ENCODE data around the gene SPRYD4.
A peak's percentile ranks its signal among the peaks of the same experiment; 100 is the strongest.

Gene SPRYD4

DNA sequence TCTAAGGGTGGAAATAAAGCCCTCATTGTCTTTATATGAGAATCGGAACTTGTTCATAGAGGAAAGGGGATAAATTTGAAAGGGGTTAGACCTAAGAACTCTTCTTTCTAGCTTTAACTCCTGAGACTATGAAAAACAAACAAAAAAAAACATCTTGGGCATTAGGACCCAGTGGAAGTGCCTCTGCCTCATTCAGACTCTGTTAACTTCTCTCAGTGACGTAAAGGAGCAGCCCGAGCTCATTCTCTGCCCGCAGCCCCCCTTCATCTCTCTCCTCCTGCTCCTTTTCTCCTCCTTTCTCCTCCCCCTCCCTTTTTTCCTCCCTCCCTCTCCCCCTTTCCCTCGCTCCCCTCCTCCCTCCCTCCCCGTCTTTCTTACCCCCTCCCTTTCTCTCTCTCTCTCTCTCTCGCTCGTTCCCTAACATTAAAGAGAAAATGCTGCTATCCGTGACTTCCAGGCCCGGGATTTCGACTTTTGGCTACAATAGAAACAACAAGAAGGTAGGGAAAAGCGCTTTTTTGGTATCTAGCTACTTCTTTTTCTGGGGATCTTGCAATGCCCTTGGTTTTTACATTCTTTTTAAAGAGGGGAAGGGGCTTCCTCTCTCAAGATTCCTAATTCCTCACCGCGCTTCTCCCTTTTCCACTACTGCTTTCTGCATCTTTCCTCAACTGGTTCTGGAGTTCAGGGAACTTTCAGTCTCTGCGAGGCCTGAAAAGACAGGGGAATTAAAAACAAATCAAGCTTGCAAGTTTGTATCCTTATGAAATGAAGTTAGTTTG lies 53.4 kb downstream of the SPRYD4 start, which contains the start of gene RBMS2:
RBMS2 (plus strand) TSS at position 231 of the 782 bp plus-strand sequence; CDS start at position 435, 204 bp downstream.
- DNase-seq (ENCODE audit: low spot score), result peak; percentile 43

DNA sequence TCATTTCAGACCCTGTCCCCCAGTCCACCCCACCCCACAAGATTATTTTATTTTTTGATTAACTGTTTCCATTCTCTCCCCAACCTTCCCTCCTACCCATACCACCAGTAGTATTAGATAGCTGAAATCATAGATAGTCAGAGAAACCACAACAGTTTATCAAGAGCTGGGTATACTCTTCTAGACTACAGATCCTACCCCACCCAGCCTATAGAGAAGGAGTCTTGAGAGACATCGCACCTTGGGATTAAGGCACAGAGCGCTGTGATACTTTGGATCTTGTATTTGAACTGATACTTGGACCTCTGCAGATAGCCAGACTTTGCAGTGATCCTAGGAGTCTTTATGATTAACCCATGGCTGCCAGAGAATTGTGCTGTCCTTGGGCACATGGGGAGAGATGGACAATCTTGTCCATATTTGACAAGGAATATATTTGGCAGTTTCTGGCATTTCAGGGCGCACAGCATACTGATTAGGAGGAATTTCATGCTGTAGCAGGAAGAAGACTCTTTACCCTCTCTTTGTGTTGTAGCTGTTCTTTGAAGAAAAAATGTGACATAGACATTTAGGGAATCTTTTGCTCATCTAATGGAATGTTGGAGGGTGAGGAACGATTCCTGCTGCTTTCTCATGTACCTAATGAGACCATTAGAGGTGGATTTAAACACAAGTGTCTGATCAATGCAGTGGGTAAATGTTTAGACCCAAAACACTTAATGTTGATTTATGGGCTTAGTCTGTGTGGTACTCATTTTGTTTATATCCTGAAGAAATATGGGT lies 54.2 kb downstream of the SPRYD4 start:
- no peak for DNase-seq (ENCODE audit: low spot score)

DNA sequence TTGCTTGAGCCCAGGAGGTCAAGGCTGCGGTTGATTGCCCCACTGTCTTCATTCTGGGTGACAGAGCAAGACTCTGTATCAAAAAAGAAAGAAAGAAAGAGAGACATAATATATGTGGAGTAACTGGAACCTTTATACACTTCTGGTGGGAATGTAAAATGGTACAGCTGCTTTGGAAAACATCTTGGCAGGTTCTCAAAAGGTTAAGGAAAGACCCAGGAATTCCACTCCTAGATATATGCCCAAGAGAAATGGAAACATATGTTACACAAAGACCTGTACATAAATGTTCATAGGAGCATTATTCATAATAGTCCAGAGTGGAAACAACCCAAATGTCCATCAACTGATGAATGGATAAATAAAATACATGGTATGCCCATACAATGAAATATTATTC lies 60.5 kb downstream of the SPRYD4 start:
- no peak for DNase-seq (ENCODE audit: low spot score)

Measured in CD4-positive, alpha-beta T cell treated with Interleukin-6 at 100 ng/mL for 8 hours (primary cell).